ENCODE data around the gene HNRNPUL2.
A peak's percentile ranks its signal among the peaks of the same experiment; 100 is the strongest.

The HNRNPUL2 gene

DNA sequence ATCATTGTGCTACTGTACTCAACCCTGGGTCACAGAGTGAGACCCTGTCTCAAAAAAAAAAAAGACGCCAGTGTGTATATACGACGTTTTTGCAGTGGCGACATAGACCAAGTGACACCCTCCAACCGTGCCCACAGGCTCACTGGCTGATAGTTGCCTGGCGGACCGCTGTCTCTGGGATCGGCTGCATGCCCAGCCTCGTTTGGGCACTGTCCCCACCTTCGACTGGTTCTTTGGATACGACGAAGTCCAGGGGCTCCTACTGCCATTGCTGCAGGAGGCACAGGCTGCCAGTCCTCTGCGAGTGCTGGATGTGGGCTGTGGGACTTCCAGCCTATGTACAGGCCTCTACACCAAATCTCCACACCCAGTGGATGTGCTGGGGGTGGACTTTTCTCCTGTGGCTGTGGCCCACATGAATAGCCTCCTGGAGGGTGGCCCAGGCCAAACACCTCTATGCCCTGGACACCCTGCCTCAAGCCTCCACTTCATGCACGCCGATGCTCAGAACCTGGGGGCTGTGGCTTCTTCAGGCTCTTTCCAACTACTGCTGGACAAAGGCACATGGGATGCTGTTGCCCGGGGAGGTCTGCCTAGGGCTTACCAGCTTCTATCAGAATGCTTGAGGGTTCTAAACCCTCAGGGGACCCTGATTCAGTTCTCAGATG is 60.9 kb downstream of the HNRNPUL2 start:
- no peak for DNase-seq (ENCODE audit: low spot score)

DNA sequence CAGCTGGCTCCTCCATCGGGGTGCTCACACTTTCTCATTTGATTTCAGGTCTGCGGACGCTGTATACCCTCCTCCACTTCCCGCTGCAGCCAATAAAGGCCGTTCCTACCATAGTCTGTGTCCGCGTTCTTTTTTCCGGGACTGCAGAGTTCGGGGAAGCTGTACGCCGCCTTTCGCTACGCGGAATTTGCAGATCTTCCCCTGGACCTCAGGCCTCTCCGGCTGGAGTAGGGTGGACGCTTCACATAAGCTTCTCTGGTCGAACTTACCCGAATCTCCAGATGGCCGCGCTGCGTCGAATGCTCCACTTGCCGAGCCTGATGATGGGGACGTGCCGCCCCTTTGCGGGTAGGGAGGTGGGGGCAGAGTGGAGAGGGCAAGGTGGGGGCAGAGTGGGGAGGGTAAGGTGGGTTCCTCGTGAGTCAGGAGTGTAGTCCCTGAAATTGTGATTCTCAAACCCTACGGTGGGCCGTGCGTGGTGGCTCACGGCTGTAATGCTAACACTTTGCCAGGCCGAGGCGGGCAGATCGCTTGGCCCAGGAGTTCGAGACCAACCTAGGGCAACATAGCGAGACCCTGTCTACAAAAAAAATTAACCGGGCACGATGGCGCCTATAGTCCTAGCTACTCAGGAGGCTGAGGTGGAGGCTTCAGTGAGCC is 61.5 kb downstream of the HNRNPUL2 start:
- peak; percentile 72 for DNase-seq (ENCODE audit: low spot score)

DNA sequence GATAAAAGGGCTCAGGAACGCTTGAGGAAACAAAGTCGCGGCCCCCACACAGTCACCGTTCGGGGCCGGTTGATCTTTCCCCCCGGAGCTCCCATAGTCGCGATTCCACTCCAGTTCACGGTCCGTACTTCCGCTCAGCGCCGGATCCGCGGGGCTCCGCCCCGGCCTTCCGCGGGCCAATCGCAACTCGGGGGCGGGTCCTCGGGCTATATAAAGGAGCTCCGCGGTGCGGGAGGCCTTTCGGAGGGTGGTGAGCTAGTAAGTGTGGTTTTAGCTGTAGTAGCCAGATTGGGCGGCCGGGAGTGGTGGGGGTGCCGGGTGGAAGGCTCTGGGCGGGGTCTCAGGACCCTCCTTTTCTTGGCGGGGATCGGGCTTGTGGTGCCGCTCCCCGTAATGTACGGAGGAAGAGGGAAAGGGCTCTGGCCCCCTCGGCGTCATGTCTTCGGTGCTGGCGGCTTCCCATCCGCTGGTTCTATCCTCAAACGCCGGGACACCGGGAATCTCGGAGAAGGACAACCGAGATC is 62.1 kb downstream of the HNRNPUL2 start, which contains the start of the genes C11orf98 and CSKMT:
Gene C11orf98 (minus strand): TSS at position 136 of the 524 bp plus-strand sequence. CDS start 41 bp downstream, at position 95.
Gene CSKMT (plus strand): TSS at position 238 of the 524 bp plus-strand sequence. CDS start 568 bp downstream, outside the sequence.
- peak; percentile 96 for DNase-seq (ENCODE audit: low spot score)

DNA sequence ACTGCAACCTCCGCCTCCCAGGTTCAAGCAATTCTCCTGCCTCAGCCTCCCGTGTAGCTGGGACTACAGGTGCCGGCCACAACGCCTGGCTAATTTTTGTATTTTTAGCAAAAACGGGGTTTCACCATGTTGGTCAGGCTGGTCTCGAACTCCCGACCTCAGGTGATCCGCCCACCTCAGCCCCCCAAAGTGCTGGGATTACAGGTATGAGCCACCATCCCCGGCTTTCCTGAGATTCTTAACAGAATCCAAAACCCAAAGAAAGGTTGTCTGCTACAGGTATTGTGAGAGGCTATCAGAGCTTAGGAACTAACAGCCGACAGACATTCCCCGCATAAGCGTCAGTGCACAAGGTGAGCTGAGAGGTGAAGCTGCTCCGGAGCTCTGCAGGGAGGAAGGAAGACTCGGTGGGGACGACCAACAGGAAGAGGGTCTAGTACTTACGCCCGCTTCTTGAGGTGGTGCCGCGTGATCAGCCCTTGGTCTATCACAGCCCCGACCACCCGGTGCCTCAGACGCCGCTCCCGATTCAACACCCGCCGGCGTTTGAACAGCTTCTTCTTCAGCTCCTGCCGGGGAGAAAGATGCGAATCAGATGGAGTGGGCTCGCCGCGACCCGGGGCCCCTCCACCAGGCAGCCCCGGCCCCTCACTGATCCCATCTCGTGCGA is 62.7 kb downstream of the HNRNPUL2 start:
- DNase-seq (ENCODE audit: low spot score), result peak; percentile 50
